SK-N-MC (cell line): ENCODE results near the gene KCNAB2.
"Not testable (repeated sequence)": the region's sequence is repeated elsewhere in the genome, so short reads cannot be mapped to it uniquely, and the experiment has no call there.

Experiments
- DNase-seq: peaks from one replicate; pipeline ENCODE4 v3.0.0-alpha.2; 2011; ENCODE audit warnings: low read depth, low spot score
- H3K27ac ChIP-seq: fragments of 200-600 bp; sonication (generic); 2 replicates; pipeline ENCODE4 v1.5.1; 2016; ENCODE audit warnings: mixed run types
- H3K36me3 ChIP-seq: fragments of 200-600 bp; sonication (generic); 2 replicates; pipeline ENCODE4 v1.6.1; 2017; ENCODE audit warnings: antibody characterized with exemption, low read length, mixed read lengths; ENCODE audit not compliant: insufficient read depth
- H3K4me3 ChIP-seq: fragments of 200-600 bp; sonication (generic); 2 replicates; pipeline ENCODE4 v1.5.1; 2016
- H3K9ac ChIP-seq: fragments of 200-600 bp; sonication (generic); 2 replicates; pipeline ENCODE4 v1.8.0; 2017; ENCODE audit warnings: mixed run types, mixed read lengths; ENCODE audit not compliant: insufficient read length
- H3K9me3 ChIP-seq: fragments of 200-600 bp; sonication (generic); 2 replicates; pipeline ENCODE4 v1.6.1; 2017; ENCODE audit warnings: low read depth, mild to moderate bottlenecking, antibody characterized with exemption, low read length, moderate library complexity, mixed read lengths
- EZH2 ChIP-seq: fragments of 200-600 bp; sonication (generic); IDR thresholded peaks from one replicate; pipeline ENCODE4 v1.6.1; 2017; ENCODE audit warnings: antibody characterized with exemption
- FOXP2 ChIP-seq: optimal IDR thresholded peaks from 2 replicates; pipeline ENCODE3; 2011; ENCODE audit warnings: mild to moderate bottlenecking, moderate library complexity; ENCODE audit not compliant: insufficient read depth; ENCODE audit errors: extremely low read length, control extremely low read depth
- POLR2AphosphoS5 ChIP-seq: IDR thresholded peaks from 2 replicates; pipeline ENCODE4 v1.6.1; 2012; ENCODE audit warnings: mild to moderate bottlenecking, low read depth, low read length, borderline replicate concordance

The KCNAB2 gene

DNA sequence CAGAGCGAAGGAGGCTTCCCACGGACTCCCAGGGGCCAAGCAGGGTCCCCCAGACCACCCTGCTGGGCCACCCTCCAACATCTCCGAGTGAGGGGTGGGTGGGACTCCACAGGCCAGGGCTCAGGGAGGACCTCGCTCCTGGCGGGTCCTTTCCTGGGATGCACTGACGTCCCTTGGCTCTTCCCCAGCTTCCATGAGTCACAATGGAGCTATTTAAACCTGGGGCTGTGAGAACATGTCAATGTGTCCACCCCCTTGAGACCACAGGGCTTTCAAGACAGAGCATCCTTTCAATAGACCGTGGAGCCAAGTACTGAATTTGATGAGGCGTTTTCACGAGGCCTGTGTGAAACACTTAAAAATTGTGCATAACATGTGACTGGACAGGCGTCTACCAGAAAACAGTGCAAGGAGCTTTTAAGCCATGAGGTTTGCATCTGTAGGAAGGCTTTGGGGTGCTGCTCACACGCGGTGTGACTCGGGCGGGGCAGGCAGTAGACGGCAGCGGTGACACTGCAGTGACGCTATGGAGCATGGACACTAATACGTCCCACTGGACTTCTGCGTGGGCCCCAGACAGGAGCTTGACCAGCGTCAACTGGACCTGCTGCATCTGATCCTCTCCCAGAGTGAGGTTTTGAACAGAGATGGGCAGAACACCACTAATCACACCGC is 29.4 kb upstream of the KCNAB2 start:
- no peak overlapping the region for H3K9ac ChIP-seq
- TF ChIP-seq POLR2AphosphoS5 (no peak), FOXP2 (no peak), EZH2 (no peak)

GRCh38 chr1:6017654-6018053 is 28.0 kb upstream of the KCNAB2 start:
- not testable (repeated sequence) for DNase-seq, H3K9ac ChIP-seq, H3K9me3 ChIP-seq, H3K36me3 ChIP-seq, H3K4me3 ChIP-seq, H3K27ac ChIP-seq

More for the DNA sequence above, 29.4 kb upstream of the KCNAB2 start:
- no peak overlapping the region for H3K27ac ChIP-seq
- H3K9me3 ChIP-seq, result no peaks in the 10 kb centered on the region
- H3K36me3 ChIP-seq, result no peaks in the 10 kb centered on the region
- no peak for DNase-seq
- H3K4me3 ChIP-seq, result no peak overlapping the region

- TF ChIP-seq FOXP2 (no peak), EZH2 (no peak), POLR2AphosphoS5 (no peak)
- Histone ChIP-seq H3K4me3 (no peak overlapping the region), H3K27ac (no peak overlapping the region), H3K9me3 (no peaks in the 10 kb centered on the region), H3K9ac (no peak overlapping the region), H3K36me3 (no peaks in the 10 kb centered on the region)
- no peak for DNase-seq
Measured at GRCh38 chr1:6019166-6019845, 26.4 kb upstream of the KCNAB2 start.

- Histone ChIP-seq H3K9ac (no peak overlapping the region), H3K36me3 (no peaks in the 10 kb centered on the region)
Measured at GRCh38 chr1:6022193-6022592, 23.5 kb upstream of the KCNAB2 start.

DNA sequence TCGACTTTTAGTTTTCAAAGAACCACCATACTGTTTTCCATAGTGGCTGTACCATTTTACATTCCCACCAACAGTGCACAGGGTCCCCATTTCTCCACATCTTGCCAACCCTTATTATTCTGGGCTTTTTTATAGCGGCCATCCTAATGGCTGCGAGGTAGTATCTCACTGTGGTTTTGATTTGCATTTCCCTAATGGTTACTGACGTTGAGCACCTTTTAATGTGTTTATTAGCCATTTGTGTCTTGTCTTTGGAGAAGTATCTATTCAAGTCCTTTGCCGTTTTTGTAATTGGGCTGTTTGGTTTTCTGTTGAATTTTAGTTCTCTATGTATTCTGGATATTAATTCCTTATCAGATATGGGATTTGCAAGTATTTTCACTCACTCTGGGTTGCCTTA is 22.3 kb upstream of the KCNAB2 start:
- no peak overlapping the region for H3K4me3 ChIP-seq
- TF ChIP-seq POLR2AphosphoS5 (no peak), EZH2 (no peak), FOXP2 (no peak)
- no peak for DNase-seq
- H3K27ac ChIP-seq, result no peak overlapping the region
- no peaks in the 10 kb centered on the region for H3K36me3 ChIP-seq
- H3K9ac ChIP-seq, result no peak overlapping the region
- H3K9me3 ChIP-seq, result no peaks in the 10 kb centered on the region

More at GRCh38 chr1:6022193-6022592, 23.5 kb upstream of the KCNAB2 start:
- TF ChIP-seq EZH2 (no peak), FOXP2 (no peak), POLR2AphosphoS5 (no peak)
- Histone ChIP-seq H3K4me3 (no peak overlapping the region), H3K27ac (no peak overlapping the region), H3K9me3 (no peaks in the 10 kb centered on the region)
- DNase-seq, result no peak

- no peak for DNase-seq
- Histone ChIP-seq H3K27ac (no peak overlapping the region), H3K4me3 (no peak overlapping the region), H3K9me3 (no peaks in the 10 kb centered on the region), H3K36me3 (no peaks in the 10 kb centered on the region), H3K9ac (no peak overlapping the region)
- TF ChIP-seq FOXP2 (no peak), EZH2 (no peak), POLR2AphosphoS5 (no peak)
Measured at GRCh38 chr1:6024376-6024775, 21.3 kb upstream of the KCNAB2 start.

- H3K9ac ChIP-seq, result no peak overlapping the region
- H3K36me3 ChIP-seq, result no peaks in the 10 kb centered on the region
- H3K27ac ChIP-seq, result no peak overlapping the region
- H3K9me3 ChIP-seq, result no peaks in the 10 kb centered on the region
- no peak for DNase-seq
- H3K4me3 ChIP-seq, result peak overlapping the region; percentile 61
- no peak for TF ChIP-seq POLR2AphosphoS5
Measured at GRCh38 chr1:6025269-6026094, 20.2 kb upstream of the KCNAB2 start.

GRCh38 chr1:6026095-6026809 is 19.4 kb upstream of the KCNAB2 start:
- Histone ChIP-seq H3K9ac (no peak overlapping the region), H3K9me3 (no peaks in the 10 kb centered on the region), H3K36me3 (no peaks in the 10 kb centered on the region), H3K4me3 (peak overlapping the region; percentile 61), H3K27ac (no peak overlapping the region)
- TF ChIP-seq EZH2 (no peak), FOXP2 (peak; percentile 85), POLR2AphosphoS5 (peak; percentile 78)
- DNase-seq, result no peak
